CMK (cell line): Measurements from ENCODE around the gene ZNF529.
"Not testable (repeated sequence)": the region's sequence is repeated elsewhere in the genome, so short reads cannot be mapped to it uniquely, and the experiment has no call there.

Experiments
- DNase-seq: peaks from one replicate; pipeline ENCODE4 v3.0.0-alpha.2; 2010; ENCODE audit warnings: low read depth

The ZNF529 gene

GRCh38 chr19:36573020-36573894 lies at the start of gene ZNF529:
Gene ZNF529 (minus strand): TSS chr19:36573292. CDS start chr19:36572346, 946 bp downstream.
- DNase-seq = peak; percentile 92

GRCh38 chr19:36605877-36606478 lies 32.9 kb upstream of the ZNF529 start:
- no peak for DNase-seq

- DNase-seq = peak; percentile 78
These were observed 32.2 kb upstream of the ZNF529 start, which contains the start of gene ZNF382 for GRCh38 chr19:36605101-36605876. Gene ZNF382 (plus strand): TSS chr19:36605313. CDS start chr19:36609915, 4,602 bp downstream.

- peak; percentile 50 for DNase-seq
These were observed 31.6 kb upstream of the ZNF529 start for GRCh38 chr19:36604656-36605100.

GRCh38 chr19:36602681-36603080 lies 29.6 kb upstream of the ZNF529 start:
- DNase-seq = not testable (repeated sequence)

GRCh38 chr19:36579255-36579654 lies 6.2 kb upstream of the ZNF529 start:
- DNase-seq = no peak

GRCh38 chr19:36577271-36577996 lies 4.3 kb upstream of the ZNF529 start:
- DNase-seq = no peak

- no peak for DNase-seq
These were observed 1.6 kb upstream of the ZNF529 start for GRCh38 chr19:36574741-36575140.

GRCh38 chr19:36573895-36574720 lies 1.0 kb upstream of the ZNF529 start:
- no peak for DNase-seq

GRCh38 chr19:36572593-36573019 lies 486 bp downstream of the ZNF529 start:
- no peak for DNase-seq

- DNase-seq = no peak
These were observed 8.7 kb downstream of the ZNF529 start for GRCh38 chr19:36564391-36564790.

- no peak for DNase-seq
These were observed 25.9 kb downstream of the ZNF529 start for GRCh38 chr19:36547001-36547732.

- no peak for DNase-seq
These were observed 44.1 kb downstream of the ZNF529 start for GRCh38 chr19:36528921-36529518.

GRCh38 chr19:36528194-36528920 lies 44.7 kb downstream of the ZNF529 start, which contains the start of gene ZNF260:
Gene ZNF260 (minus strand): TSS chr19:36528271. CDS start chr19:36515238, 13,033 bp downstream.
- peak; percentile 92 for DNase-seq

GRCh38 chr19:36527873-36528193 lies 45.3 kb downstream of the ZNF529 start:
- no peak for DNase-seq

- no peak for DNase-seq
These were observed 45.8 kb downstream of the ZNF529 start for GRCh38 chr19:36527341-36527740.

GRCh38 chr19:36526581-36526980 lies 46.5 kb downstream of the ZNF529 start:
- DNase-seq = no peak

GRCh38 chr19:36524617-36525016 lies 48.5 kb downstream of the ZNF529 start:
- DNase-seq = no peak
